ENCODE results near the gene HSPB6.
"Not testable (repeated sequence)": the region's sequence is repeated elsewhere in the genome, so short reads cannot be mapped to it uniquely, and the experiment has no call there.

Gene HSPB6
- 0 reads per million in 3 experiments for total RNA-seq

DNA sequence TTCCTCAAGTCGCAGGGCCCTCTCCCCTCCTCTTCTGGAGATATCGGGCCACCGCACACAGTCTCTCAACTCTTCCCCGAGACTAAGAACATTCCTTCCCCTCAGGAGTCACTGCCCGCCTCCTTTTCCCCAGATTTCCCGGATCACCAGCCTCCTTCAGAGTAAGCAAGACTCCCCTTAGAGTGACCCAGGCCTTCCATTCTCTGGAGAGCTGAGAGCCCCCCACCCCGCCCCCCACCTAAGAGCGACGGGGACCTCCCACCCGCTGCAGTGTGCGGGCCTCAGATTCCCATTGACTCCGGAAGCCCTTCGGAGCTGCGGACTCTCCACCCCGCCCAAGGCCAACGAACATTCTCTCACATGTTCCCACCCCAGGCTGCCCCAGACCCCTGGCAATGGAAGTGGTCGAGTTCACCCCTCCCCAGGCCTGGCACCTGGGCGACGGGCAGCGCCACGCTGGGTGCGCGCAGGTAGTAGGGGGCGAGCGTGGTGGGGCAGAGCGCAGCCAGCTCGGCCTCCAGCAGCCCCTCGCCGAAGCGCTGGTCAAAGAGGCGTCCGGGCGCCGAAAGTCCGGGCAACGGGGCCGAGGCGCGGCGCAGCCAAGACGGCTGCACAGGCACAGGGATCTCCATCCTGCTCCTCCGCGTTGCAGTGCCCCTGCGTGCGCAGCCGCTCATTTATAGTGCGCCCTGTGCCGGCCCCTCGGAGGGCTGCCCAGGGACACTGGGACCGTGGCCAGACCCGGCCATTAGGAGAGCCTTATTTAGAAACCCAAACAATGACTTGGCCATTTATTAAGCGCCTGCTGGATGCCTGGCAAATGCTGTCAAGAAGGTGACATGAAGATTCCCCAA is at the start of gene HSPB6:
HSPB6 (minus strand) TSS at position 653 of the 854 bp plus-strand sequence; CDS start at position 632, 21 bp downstream.
- DNase-seq: no peak

DNA sequence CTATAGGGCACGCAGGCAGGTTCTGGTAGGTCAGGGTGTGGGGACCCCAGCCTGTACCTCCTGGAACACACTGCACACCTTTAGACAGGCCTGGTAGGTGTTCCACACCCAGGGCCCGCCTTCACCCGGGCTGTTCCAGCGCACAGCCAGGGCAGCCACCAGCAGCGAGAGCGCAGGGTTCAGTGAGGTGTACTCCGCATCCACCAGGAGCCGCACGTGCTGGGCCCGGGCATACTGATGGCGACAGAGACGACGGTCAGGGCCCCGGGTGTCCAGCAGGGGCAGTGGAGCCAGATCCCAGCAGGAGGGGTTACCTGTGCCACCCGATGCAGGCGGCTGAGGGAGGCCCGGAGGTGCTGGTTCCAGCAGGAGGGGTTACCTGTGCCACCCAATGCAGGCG is 49.8 kb upstream of the HSPB6 start:
- no peak for DNase-seq

DNA sequence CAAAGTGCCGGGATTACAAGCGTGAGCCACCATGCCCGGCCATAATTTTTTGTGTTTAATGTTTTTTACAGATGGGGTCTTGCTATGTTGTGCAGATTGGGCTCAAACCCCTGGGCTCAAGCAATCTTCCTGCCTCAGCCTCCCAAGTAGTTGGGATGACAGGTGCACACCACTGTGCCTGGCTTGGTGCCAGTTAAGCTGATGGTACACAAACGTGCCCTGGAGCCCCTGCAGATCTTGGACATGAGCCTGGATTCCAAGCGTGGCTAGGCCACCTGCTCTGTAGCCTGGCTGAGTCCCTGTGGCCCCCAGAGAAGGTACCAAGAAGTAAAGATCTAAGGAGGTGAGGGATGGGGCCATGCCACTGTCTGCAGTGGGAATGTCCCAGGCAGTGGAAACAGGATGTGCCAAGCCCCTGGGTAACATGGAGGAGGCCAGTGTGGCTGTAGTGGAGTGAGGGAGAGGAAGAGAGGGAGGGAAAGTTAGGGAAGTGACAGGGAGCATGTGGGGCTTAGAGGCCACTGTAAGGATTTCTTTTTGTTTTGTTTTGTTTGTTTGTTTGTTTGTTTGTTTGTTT is 48.8 kb upstream of the HSPB6 start:
- no peak for DNase-seq

- DNase-seq: no peak
Measured at GRCh38 chr19:35801828-35802227, 45.0 kb upstream of the HSPB6 start.

- DNase-seq: no peak
Measured at GRCh38 chr19:35797663-35798062, 40.8 kb upstream of the HSPB6 start.

- no peak for DNase-seq
Measured at GRCh38 chr19:35796645-35797542, 40.1 kb upstream of the HSPB6 start.

GRCh38 chr19:35795564-35795963 is 38.7 kb upstream of the HSPB6 start:
- DNase-seq: not testable (repeated sequence)

GRCh38 chr19:35793381-35794165 is 36.7 kb upstream of the HSPB6 start:
- no peak for DNase-seq

- DNase-seq: no peak
Measured at GRCh38 chr19:35792888-35793287, 36.1 kb upstream of the HSPB6 start.

GRCh38 chr19:35792312-35792711 is 35.5 kb upstream of the HSPB6 start:
- DNase-seq: no peak

GRCh38 chr19:35791814-35792279 is 35.0 kb upstream of the HSPB6 start:
- no peak for DNase-seq

- DNase-seq: no peak
Measured at GRCh38 chr19:35790981-35791813, 34.4 kb upstream of the HSPB6 start.

DNA sequence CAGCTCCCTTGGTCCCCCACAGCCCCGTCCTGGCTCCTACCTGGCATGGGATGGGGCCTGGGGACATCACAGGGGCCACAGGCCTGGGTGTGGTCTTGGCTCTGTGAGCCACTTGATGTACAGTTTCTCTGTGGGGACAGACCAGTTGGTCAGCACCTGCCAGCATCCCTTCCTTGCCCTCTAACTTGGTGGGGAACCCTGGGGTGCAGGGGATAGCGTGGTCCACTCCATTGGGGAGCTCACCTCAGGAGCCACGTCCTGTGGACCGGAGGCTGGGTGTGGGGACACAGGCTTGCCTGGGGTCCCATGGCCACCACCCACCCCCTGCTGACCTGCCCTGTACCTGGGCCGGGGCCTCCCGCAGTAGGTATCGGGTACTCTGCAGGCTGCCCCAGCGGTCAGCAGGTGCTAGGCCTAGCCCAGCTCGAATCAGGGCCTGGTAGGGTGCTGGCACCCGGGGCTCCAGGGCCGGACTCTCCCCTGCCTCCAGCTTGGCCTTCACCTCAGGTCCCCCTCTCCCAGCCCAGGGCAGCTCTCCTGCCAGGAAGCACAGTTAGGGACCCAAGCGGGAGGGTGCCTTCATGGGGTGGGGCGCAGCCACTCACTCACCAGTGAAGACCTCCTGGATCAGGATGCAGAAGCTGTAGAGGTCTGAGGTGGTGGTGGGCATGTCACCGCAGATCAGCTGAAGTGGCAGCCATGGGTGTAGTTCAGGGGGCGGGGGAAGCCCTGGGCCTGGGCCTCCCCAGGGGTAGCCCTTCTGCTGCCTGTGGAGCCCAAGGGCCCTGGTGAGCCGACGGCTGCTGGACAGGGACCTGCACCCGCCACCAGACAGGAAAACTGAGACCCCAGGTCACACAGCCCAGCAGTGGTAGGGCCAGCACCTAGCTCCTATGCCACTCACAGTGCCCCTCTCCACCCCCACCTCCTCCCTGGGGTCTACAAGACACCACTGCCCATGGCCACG is 33.4 kb upstream of the HSPB6 start:
- DNase-seq: no peak

- DNase-seq: no peak
Measured at GRCh38 chr19:35789195-35789977, 32.6 kb upstream of the HSPB6 start.

DNA sequence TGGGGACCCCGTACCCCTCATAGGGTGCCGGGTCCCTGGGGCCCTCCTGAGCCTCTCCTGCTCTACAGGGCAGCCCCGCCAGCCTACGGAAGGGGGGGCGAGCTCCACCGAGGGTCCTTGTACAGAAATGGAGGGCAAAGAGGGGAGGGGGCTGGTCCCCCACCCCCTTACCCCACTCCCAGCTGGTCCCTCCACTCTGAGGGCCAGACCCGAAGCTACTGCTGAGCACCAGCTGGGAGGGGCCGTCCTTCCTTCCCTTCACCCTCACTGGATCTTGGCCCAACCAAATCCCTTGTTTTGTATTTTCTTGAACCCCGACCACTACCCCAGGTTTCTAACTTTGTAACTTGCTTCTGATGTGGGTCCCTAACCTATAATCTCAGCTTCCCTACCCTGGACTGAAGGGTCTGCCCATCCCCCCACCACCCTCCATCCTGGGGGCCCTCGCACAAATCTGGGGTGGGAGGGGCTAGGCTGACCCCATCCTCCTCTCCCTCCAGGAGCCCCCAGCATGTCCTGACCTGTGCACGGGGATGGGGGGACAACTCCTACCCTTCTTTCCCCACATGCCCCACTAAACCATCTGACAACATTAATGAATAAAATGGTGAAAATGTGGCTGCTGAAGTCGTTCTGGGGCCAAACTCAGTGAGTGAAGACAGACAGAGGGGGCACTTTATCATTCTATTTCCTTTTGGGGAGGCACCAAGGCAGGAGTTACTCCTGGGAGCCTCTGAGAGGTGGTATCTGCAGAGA is 31.6 kb upstream of the HSPB6 start:
- no peak for DNase-seq

DNA sequence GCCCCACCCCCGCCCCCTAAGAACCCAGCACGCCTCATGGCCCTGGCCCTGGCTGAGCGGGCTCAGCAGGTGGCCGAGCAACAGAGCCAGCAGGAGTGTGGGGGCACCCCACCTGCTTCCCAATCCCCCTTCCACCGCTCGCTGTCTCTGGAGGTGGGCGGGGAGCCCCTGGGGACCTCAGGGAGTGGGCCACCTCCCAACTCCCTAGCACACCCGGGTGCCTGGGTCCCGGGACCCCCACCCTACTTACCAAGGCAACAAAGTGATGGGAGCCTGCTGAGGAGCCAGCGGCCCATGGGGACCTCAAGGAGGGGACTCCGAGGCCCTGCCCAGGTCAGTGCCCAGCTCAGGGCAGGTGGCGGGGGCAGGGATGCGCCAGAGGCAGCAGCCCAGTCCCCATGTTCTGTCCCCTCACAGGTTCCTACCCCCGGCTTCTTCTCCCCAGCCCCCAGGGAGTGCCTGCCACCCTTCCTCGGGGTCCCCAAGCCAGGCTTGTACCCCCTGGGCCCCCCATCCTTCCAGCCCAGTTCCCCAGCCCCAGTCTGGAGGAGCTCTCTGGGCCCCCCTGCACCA is 30.5 kb upstream of the HSPB6 start:
- no peak for DNase-seq

GRCh38 chr19:35786299-35787160 is 29.7 kb upstream of the HSPB6 start:
- DNase-seq: no peak

All from central memory CD4-positive, alpha-beta T cell (primary cell).